Aorta (tissue), 5 donors: Measurements from ENCODE around the gene XDH. TPM values are rescaled to one million over a fixed set of nuclear protein-coding genes. Genes with fewer than 3 reads are reported as not detected.

Experiments used
- ATAC-seq: fragments of 200-7000 bp; cut with Tn5 transposase; one replicate; pipeline ENCODE4 v1.9.1; 2022; ENCODE audit warnings: moderate library complexity; ENCODE audit not compliant: low FRiP score
- DNase-seq, 2 donors: peaks; one replicate each; pipeline ENCODE4 v3.0.0-alpha.2; 2020
- H3K27ac ChIP-seq, 2 donors: one replicate each; pipeline ENCODE4 v1.5.1; 2013; ENCODE audit warnings: low read length in 2 of 2, mild to moderate bottlenecking in 2 of 2, moderate library complexity in 2 of 2, control low read depth in 1 of 2, inconsistent platforms in 1 of 2, low read depth in 1 of 2
- H3K27me3 ChIP-seq, 2 donors: one replicate each; pipeline ENCODE4 v1.6.1; 2013; ENCODE audit warnings: control low read depth in 1 of 2, low read length in 1 of 2, mild to moderate bottlenecking in 1 of 2, moderate library complexity in 1 of 2; ENCODE audit not compliant: insufficient read depth in 2 of 2, control insufficient read depth in 1 of 2
- H3K36me3 ChIP-seq, 2 donors: one replicate each; pipeline ENCODE4 v1.6.1; 2013; ENCODE audit warnings: control low read depth in 1 of 2, low read length in 1 of 2, mild to moderate bottlenecking in 1 of 2; ENCODE audit not compliant: insufficient read depth in 2 of 2, control insufficient read depth in 1 of 2
- H3K4me1 ChIP-seq, 2 donors: one replicate each; pipeline ENCODE4 v1.6.1; 2013; ENCODE audit warnings: low read length in 2 of 2, control low read depth in 1 of 2, mild to moderate bottlenecking in 1 of 2, moderate library complexity in 1 of 2; ENCODE audit not compliant: insufficient read depth in 2 of 2, control insufficient read depth in 1 of 2
- H3K4me3 ChIP-seq, 2 donors: one replicate each; pipeline ENCODE4 v1.5.1; 2013; ENCODE audit warnings: low read length in 2 of 2, control low read depth in 1 of 2, mild to moderate bottlenecking in 1 of 2
- H3K9me3 ChIP-seq: one replicate; pipeline ENCODE4 v1.6.1; 2013; ENCODE audit warnings: mild to moderate bottlenecking, low read length; ENCODE audit not compliant: control insufficient read depth
- whole genome bisulfite sequencing, 2 donors: extraction: QIAGEN DNeasy Blood & Tissue Kit; methylation state at CpG; one replicate each; pipeline ENCODE4 v1.1.7; 2013; 5-methylcytosine and 5-hydroxymethylcytosine counted together
- intact Hi-C, 2 donors: fragments of 100-400 bp; cut with DNase I; formaldehyde crosslinking; loops; one replicate each; pipeline versions ENCODE4 v1.14.2 to v1.15.0; 2022
- polyA plus RNA-seq, 2 donors: library from polyadenylated mRNA; stranded (reverse); fragments of 200-250 nt; gene quantifications; one replicate each; pipeline ENCODE4 v1.2.3, GENCODE V29; 2013
- total RNA-seq, 2 donors: library from RNA; stranded (reverse); fragmentation: NEBNext Ultra II Directional; extraction: Animal tissue kit (Norgen Biotek cat#: 25700); gene quantifications; one replicate each; pipeline ENCODE4 v1.2.1, GENCODE V29; 2021
- donor health status: healthy with polysubstance abuse.
- donor health status: Bipolar disorder and iron deficiency.
- donor health status: DM: no; HTN: no; CAD: no.
- donor health status: DM: no; HTN: no; CAD: no.
- donor health status: DM: yes; HTN: yes; CAD: no.

XDH gene
- total and polyA plus RNA-seq, 4 donors = 0.03 to 5.0 TPM; not detected in 2

- Histone ChIP-seq H3K4me1 (no peaks in the 10 kb centered on the region), H3K9me3 (no peaks in the 10 kb centered on the region), H3K4me3 (no peak overlapping the region), H3K27me3 (no peaks in the 10 kb centered on the region), H3K36me3 (no peaks in the 10 kb centered on the region), H3K27ac (no peak overlapping the region)
- intact Hi-C loops = no loop called here
- WGBS, 2 donors = 92 to 93% methylated on average over 9 of the region's 9 CpGs
- ATAC-seq (no peak), DNase-seq (no peak)
These were observed 48.6 kb downstream of the XDH start for GRCh38 chr2:31365834-31366505.

DNA sequence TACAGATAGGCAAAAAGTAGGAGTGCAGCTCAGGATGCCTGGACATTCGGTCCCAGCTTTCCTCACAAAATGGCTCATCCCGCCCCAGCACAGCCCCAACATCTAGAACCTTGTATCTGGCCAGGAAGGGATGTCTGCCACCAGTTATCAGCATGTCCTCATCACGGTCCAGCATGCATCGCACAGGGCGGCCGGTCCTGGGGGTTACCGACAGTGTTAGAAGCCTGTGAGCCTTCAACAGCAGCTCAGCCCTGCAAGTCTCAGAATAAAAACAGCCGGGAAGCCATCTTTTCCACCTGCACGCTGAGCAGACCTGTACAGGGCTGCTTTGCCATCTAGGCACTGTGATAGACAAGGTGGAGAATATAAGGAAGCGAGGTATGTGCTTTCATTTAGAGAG, 49.2 kb downstream of the XDH start:
- no peak for DNase-seq

GRCh38 chr2:31363956-31364750, 50.4 kb downstream of the XDH start:
- no peaks in the 10 kb centered on the region for H3K9me3 ChIP-seq
- H3K36me3 ChIP-seq = no peaks in the 10 kb centered on the region
- no peak for DNase-seq
- intact Hi-C loops = no loop called here
- 86 to 88% methylated on average over 15 of the region's 15 CpGs for WGBS, 2 donors
- no peak for ATAC-seq
- no peak overlapping the region for H3K4me3 ChIP-seq
- H3K4me1 ChIP-seq = no peaks in the 10 kb centered on the region
- no peaks in the 10 kb centered on the region for H3K27me3 ChIP-seq
- no peak overlapping the region for H3K27ac ChIP-seq

More for the DNA sequence above, 49.2 kb downstream of the XDH start:
- 95% methylated on average over 10 of the region's 10 CpGs for WGBS, 2 donors
- H3K27ac ChIP-seq = no peak overlapping the region
- H3K4me3 ChIP-seq = no peak overlapping the region
- H3K4me1 ChIP-seq = no peaks in the 10 kb centered on the region
- no peaks in the 10 kb centered on the region for H3K9me3 ChIP-seq
- H3K36me3 ChIP-seq = no peaks in the 10 kb centered on the region
- no peaks in the 10 kb centered on the region for H3K27me3 ChIP-seq
- intact Hi-C loops = no loop called here
- no peak for ATAC-seq

- ATAC-seq (no peak), DNase-seq (no peak)
- Histone ChIP-seq H3K4me3 (no peak overlapping the region), H3K4me1 (no peaks in the 10 kb centered on the region), H3K27ac (no peak overlapping the region), H3K9me3 (no peaks in the 10 kb centered on the region), H3K36me3 (no peaks in the 10 kb centered on the region), H3K27me3 (no peaks in the 10 kb centered on the region)
- intact Hi-C loops = no loop called here
- WGBS, 2 donors = 96% methylated on average over 5 of the region's 5 CpGs
These were observed 52.0 kb downstream of the XDH start for GRCh38 chr2:31362581-31362980.

- H3K27me3 ChIP-seq = no peaks in the 10 kb centered on the region
- H3K36me3 ChIP-seq = no peaks in the 10 kb centered on the region
- ATAC-seq = no peak
- intact Hi-C loops = no loop called here
- H3K4me3 ChIP-seq = no peak overlapping the region
- 72 to 96% methylated on average over 2 of the region's 2 CpGs for WGBS, 2 donors
- no peak overlapping the region for H3K27ac ChIP-seq
- peaks cover 2% of the 10 kb centered on the region for H3K9me3 ChIP-seq
- no peak for DNase-seq
- H3K4me1 ChIP-seq = no peaks in the 10 kb centered on the region
These were observed 55.3 kb downstream of the XDH start for GRCh38 chr2:31359229-31359628.

DNA sequence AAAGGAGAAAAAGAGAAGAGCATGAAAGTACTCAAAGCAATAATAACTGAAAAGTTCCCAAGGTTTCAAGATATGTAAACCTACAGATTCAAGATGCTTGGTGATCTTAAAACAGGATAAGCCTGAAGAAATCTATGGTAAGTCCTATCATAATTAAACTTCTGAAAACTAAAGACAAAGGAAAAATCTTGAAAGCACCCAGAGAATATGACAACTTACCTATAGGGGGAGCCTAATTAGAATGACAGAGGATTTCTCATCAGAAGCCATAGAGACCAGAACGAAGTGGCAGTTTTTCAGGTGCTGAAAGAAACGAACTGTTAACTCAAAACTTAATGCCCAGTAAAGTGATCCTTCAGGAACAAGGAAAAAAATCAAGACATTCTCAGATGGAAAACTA, 59.7 kb downstream of the XDH start:
- ATAC-seq (no peak), DNase-seq (no peak)
- Histone ChIP-seq H3K9me3 (peaks cover 2% of the 10 kb centered on the region), H3K27me3 (peaks cover 0 to 2% of the 10 kb centered on the region in 2 donors), H3K36me3 (no peaks in the 10 kb centered on the region), H3K4me3 (no peak overlapping the region), H3K4me1 (no peaks in the 10 kb centered on the region), H3K27ac (no peak overlapping the region)
- intact Hi-C loops = no loop called here
- 24 to 29% methylated on average over 2 of the region's 2 CpGs for WGBS, 2 donors

GRCh38 chr2:31353179-31353578, 61.4 kb downstream of the XDH start:
- peaks cover 0 to 2% of the 10 kb centered on the region in 2 donors for H3K27me3 ChIP-seq
- no peaks in the 10 kb centered on the region for H3K4me1 ChIP-seq
- intact Hi-C loops = no loop called here
- 81 to 86% methylated on average over 2 of the region's 2 CpGs for whole genome bisulfite sequencing, 2 donors
- ATAC-seq (no peak), DNase-seq (no peak)
- no peaks in the 10 kb centered on the region for H3K36me3 ChIP-seq
- no peak overlapping the region for H3K4me3 ChIP-seq
- H3K27ac ChIP-seq = no peak overlapping the region
- H3K9me3 ChIP-seq = peaks cover 2% of the 10 kb centered on the region

DNA sequence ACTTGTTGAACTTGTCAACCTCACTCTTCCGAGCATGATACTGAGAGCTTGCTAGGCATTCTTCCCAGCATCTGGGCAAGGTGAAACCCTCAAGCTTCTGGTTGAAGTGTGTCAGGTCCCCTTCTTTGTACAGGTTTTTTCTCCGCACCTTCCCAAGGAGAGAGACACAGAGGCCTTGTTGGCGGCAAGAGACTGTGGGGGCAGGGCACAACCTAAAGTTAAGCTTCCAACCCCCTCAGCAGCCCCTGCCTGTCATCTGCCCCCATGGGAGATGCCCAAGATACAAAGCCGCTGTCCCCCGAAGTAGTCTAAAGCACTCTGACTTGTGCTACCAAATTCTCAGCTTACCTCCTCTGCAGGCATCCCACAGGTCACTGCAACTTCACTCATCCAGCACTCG, 64.9 kb downstream of the XDH start:
- Histone ChIP-seq H3K27ac (no peak overlapping the region), H3K27me3 (peaks cover 0 to 2% of the 10 kb centered on the region in 2 donors), H3K36me3 (no peaks in the 10 kb centered on the region), H3K4me1 (no peaks in the 10 kb centered on the region), H3K9me3 (no peaks in the 10 kb centered on the region), H3K4me3 (no peak overlapping the region)
- no peak for DNase-seq
- 75 to 84% methylated on average over 6 of the region's 6 CpGs for whole genome bisulfite sequencing, 2 donors
- intact Hi-C loops = no loop called here
- ATAC-seq = no peak

DNA sequence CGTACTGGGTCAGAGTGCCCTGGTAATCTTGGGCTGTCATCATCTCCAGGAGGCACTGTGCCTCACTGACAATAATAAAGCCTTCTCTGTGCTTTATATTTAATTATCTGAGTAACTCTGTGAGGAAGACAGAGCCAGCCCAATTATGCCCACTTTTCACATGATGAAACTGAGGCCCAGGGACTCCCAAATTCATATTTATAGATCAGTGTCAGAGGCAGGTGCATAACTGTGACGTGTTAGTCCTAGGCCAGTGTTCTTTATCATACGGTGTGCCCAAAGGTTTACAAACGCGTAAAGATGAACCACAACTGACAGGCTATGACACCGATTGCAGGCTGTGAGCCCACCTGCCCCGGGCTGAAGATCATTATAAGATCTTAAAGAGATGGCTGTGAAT, 65.4 kb downstream of the XDH start:
- H3K9me3 ChIP-seq = no peaks in the 10 kb centered on the region
- no peaks in the 10 kb centered on the region for H3K4me1 ChIP-seq
- H3K4me3 ChIP-seq = no peak overlapping the region
- no peaks in the 10 kb centered on the region for H3K36me3 ChIP-seq
- H3K27me3 ChIP-seq = peaks cover 0 to 2% of the 10 kb centered on the region in 2 donors
- ATAC-seq (no peak), DNase-seq (no peak)
- 92 to 93% methylated on average over 7 of the region's 7 CpGs for WGBS, 2 donors
- intact Hi-C loops = no loop called here
- H3K27ac ChIP-seq = no peak overlapping the region
